Measurements from ENCODE around the gene GNLY. TPM values are rescaled to one million over a fixed set of nuclear protein-coding genes. Genes with fewer than 3 reads are reported as not detected.

The GNLY gene
- total and polyA plus RNA-seq, 7 experiments from 2014 or later, result 5.9 to 780 (median 13.5) TPM

DNA sequence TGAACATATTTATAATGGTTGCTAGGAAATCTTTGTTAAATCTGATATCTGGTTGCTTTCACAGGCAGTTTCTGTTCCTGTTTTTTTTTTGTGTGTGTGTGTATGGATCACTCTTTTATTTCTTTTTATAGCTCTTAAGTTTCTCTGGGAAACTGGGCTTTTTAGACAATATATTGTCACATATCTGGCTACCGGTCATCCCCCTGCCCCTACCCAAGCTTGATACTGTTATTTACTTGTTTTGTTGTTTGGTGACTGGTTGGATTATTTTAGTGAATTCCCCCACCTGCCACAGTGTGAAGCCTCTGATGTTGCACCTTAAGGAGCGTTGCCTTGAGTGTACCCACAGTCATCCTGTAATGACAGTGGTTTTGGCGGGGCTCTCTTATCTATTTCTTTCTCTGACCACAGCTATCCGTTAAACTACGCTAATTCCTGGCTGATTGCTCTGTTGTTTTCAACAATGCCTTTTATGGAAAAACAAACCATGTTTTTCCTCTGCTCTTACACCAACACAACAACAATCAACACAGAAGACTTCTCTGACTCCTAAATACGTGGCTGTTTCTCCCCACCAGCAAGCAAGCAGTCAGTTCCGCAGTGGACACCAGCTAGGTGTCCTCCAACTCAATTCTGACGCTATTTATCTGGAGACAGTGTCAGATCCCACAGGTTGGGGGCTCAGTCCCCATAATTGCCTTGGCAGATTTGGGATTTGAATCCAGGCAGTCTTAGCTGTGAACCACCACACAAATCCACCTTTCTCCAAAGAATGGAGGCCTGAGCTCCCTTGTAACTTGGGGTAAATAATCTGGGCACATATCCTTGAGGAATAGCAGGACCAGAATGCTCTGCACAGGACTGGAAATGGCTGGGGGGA, 10.9 kb downstream of the GNLY start:
- Histone ChIP-seq H3K27me3 (ENCODE audit: control insufficient read depth in 2 of 2, insufficient read depth in 2 of 2, low read length in 2 of 2) (peaks cover 0 to 4% of the 10 kb centered on the region in 2 donors), H3K27ac (ENCODE audit: low read depth, low read length) (no peak overlapping the region), H3K4me3 (ENCODE audit: low read length) (no peak overlapping the region), H3K4me1 (ENCODE audit: control insufficient read depth in 2 of 2, insufficient read depth in 2 of 2, low read length in 2 of 2) (peaks cover 0 to 25% of the 10 kb centered on the region in 2 donors), H3K9me3 (ENCODE audit: control insufficient read depth in 2 of 3, low read length in 3 of 3) (no peaks in the 10 kb centered on the region), H3K36me3 (ENCODE audit: control insufficient read depth in 2 of 3, insufficient read depth in 3 of 3, low read length in 3 of 3) (no peaks in the 10 kb centered on the region)
- DNase-seq (no peak), ATAC-seq (peak; percentile 55)
- Mint-ChIP-seq H3K4me1 (peaks cover 0 to 65% (median 5%) of the 10 kb centered on the region in 7 donors), H3K27me3 (peaks cover 0 to 7% (median 4%) of the 10 kb centered on the region in 5 donors), H3K27ac (peak overlapping the region in 3 of 9 donors; percentile 0 to 90 (median 17)), H3K36me3 (peaks cover 0 to 1% (median 0%) of the 10 kb centered on the region in 5 donors), H3K9me3 (peaks cover 0 to 1% (median 0%) of the 10 kb centered on the region in 11 donors), H3K4me3 (peak overlapping the region in 2 of 10 donors; percentile 31 to 43)
- intact Hi-C loops (cut with micrococcal nuclease), result loop anchor here in 1 of 2 donors (5.0 kb wide), 1 partner anchor 332 kb away; no protein-coding TSS in a partner anchor
- CTCF ChIA-PET, result interaction anchor here (0.8 to 2.9 kb wide), 4 partner anchors 14 to 582 kb away, joined by 3 to 14 read pairs (median 4); no protein-coding TSS in a partner anchor
- POLR2A ChIA-PET, result no interaction called here

GRCh38 chr2:85705680-85706039, 11.5 kb downstream of the GNLY start:
- no peaks in the 10 kb centered on the region for H3K36me3 ChIP-seq (ENCODE audit: control insufficient read depth in 2 of 3, insufficient read depth in 3 of 3, low read length in 3 of 3)
- Mint-ChIP-seq H3K9me3 (peaks cover 0 to 1% (median 0%) of the 10 kb centered on the region in 11 donors), H3K4me3 (no peak overlapping the region), H3K4me1 (peaks cover 0 to 71% (median 5%) of the 10 kb centered on the region in 7 donors), H3K27me3 (peaks cover 0 to 7% (median 4%) of the 10 kb centered on the region in 5 donors), H3K27ac (peak overlapping the region in 1 of 9 donors; percentile 90), H3K36me3 (peaks cover 0 to 1% (median 0%) of the 10 kb centered on the region in 5 donors)
- no peak for DNase-seq
- peaks cover 0 to 4% of the 10 kb centered on the region in 2 donors for H3K27me3 ChIP-seq (ENCODE audit: control insufficient read depth in 2 of 2, insufficient read depth in 2 of 2, low read length in 2 of 2)
- POLR2A ChIA-PET, result no interaction called here
- no peaks in the 10 kb centered on the region for H3K9me3 ChIP-seq (ENCODE audit: control insufficient read depth in 2 of 3, low read length in 3 of 3)
- ATAC-seq, result no peak
- peaks cover 0 to 25% of the 10 kb centered on the region in 2 donors for H3K4me1 ChIP-seq (ENCODE audit: control insufficient read depth in 2 of 2, insufficient read depth in 2 of 2, low read length in 2 of 2)
- intact Hi-C loops (cut with micrococcal nuclease), result loop anchor here in 1 of 2 donors (5.0 kb wide), 1 partner anchor 332 kb away; no protein-coding TSS in a partner anchor
- no peak overlapping the region for H3K27ac ChIP-seq (ENCODE audit: low read depth, low read length)
- CTCF ChIA-PET, result interaction anchor here (0.8 to 2.9 kb wide), 2 partner anchors 68 to 581 kb away, joined by 3 to 14 read pairs; no protein-coding TSS in a partner anchor
- no peak overlapping the region for H3K4me3 ChIP-seq (ENCODE audit: low read length)

DNA sequence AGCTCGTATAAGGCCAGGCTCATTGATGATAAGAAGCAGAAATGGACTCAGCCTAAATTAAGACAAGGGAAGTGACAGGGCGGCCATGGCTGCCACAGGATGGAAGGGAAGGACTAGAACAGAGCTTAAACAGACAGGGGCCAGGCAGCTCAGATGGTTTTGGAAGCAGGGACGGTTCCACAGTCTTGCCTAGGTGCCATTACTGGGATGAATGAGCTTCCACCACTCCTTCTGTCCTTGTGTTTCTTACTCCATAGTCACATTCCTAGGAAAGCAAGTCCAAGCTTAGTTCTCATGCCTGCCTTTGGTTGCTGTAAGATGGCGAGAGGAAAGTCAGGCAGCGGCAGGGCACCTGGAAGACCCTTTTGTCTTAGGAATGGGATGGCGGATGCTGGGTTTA, 11.9 kb downstream of the GNLY start:
- Histone ChIP-seq H3K27me3 (ENCODE audit: control insufficient read depth in 2 of 2, insufficient read depth in 2 of 2, low read length in 2 of 2) (peaks cover 0 to 4% of the 10 kb centered on the region in 2 donors), H3K4me3 (ENCODE audit: low read length) (no peak overlapping the region), H3K36me3 (ENCODE audit: control insufficient read depth in 2 of 3, insufficient read depth in 3 of 3, low read length in 3 of 3) (no peaks in the 10 kb centered on the region), H3K4me1 (ENCODE audit: control insufficient read depth in 2 of 2, insufficient read depth in 2 of 2, low read length in 2 of 2) (peaks cover 0 to 25% of the 10 kb centered on the region in 2 donors), H3K9me3 (ENCODE audit: control insufficient read depth in 2 of 3, low read length in 3 of 3) (no peaks in the 10 kb centered on the region), H3K27ac (ENCODE audit: low read depth, low read length) (no peak overlapping the region)
- ChIA-PET CTCF (interaction anchor here (1.5 to 2.9 kb wide), 2 partner anchors 69 to 286 kb away, joined by 4 to 14 read pairs; no protein-coding TSS in a partner anchor), POLR2A (no interaction called here)
- H3K36me3 Mint-ChIP-seq, result peaks cover 0 to 1% (median 0%) of the 10 kb centered on the region in 5 donors
- no peak overlapping the region for H3K4me3 Mint-ChIP-seq
- DNase-seq (no peak), ATAC-seq (no peak)
- peaks cover 0 to 75% (median 5%) of the 10 kb centered on the region in 7 donors for H3K4me1 Mint-ChIP-seq
- H3K27ac Mint-ChIP-seq, result peak overlapping the region in 1 of 9 donors; percentile 90
- peaks cover 0 to 1% (median 0%) of the 10 kb centered on the region in 11 donors for H3K9me3 Mint-ChIP-seq
- intact Hi-C loops (cut with micrococcal nuclease), result loop anchor here in 1 of 2 donors (5.0 kb wide), 1 partner anchor 331 kb away; no protein-coding TSS in a partner anchor
- H3K27me3 Mint-ChIP-seq, result peaks cover 0 to 7% (median 4%) of the 10 kb centered on the region in 5 donors

DNA sequence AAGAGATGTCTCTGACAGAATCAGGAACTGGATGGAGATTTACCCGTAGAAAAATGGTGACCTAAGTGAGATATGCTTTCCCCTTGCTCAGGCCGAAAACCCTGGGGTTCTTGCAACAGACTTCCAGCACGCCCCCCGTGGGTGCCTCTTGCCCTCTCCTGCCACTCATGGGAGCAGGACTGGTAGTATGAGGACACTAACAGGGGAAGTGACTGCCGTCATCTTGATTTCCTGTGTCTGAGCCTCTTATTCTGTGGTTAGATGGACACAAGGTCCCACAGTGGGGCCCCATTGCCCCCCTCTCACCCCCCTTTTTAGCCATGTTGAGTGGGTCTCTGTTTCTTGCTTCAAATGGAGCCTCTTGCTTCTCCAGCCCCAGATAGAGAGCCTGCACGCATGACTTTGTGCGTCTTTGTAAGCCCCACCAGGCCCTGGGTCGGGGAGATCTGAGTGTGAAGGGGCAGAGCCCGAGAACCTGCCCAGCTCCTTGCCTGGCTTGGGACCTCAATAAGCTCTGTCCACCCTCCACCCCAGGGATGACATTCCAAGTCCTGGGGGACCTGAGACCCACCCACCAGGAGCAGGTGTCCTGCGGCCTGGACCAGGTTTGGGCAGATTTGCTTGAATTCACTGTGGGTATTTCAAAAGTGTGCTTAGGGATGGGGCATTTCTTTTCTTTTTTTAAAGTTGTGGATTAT, 12.6 kb downstream of the GNLY start:
- H3K4me3 Mint-ChIP-seq, result peak overlapping the region in 2 of 10 donors; percentile 6 to 20
- H3K36me3 Mint-ChIP-seq, result peaks cover 0 to 1% (median 0%) of the 10 kb centered on the region in 5 donors
- peak overlapping the region in 1 of 9 donors; percentile 90 for H3K27ac Mint-ChIP-seq
- CTCF ChIA-PET, result interaction anchor here (1.1 to 2.9 kb wide), 5 partner anchors 13 to 316 kb away, joined by 3 to 14 read pairs (median 5); no protein-coding TSS in a partner anchor
- Histone ChIP-seq H3K27me3 (ENCODE audit: control insufficient read depth in 2 of 2, insufficient read depth in 2 of 2, low read length in 2 of 2) (peaks cover 0 to 4% of the 10 kb centered on the region in 2 donors), H3K4me3 (ENCODE audit: low read length) (no peak overlapping the region), H3K9me3 (ENCODE audit: control insufficient read depth in 2 of 3, low read length in 3 of 3) (no peaks in the 10 kb centered on the region), H3K27ac (ENCODE audit: low read depth, low read length) (no peak overlapping the region), H3K4me1 (ENCODE audit: control insufficient read depth in 2 of 2, insufficient read depth in 2 of 2, low read length in 2 of 2) (peaks cover 0 to 25% of the 10 kb centered on the region in 2 donors), H3K36me3 (ENCODE audit: control insufficient read depth in 2 of 3, insufficient read depth in 3 of 3, low read length in 3 of 3) (no peaks in the 10 kb centered on the region)
- H3K4me1 Mint-ChIP-seq, result peaks cover 0 to 77% (median 5%) of the 10 kb centered on the region in 7 donors
- peaks cover 0 to 1% (median 0%) of the 10 kb centered on the region in 11 donors for H3K9me3 Mint-ChIP-seq
- H3K27me3 Mint-ChIP-seq, result peaks cover 0 to 7% (median 4%) of the 10 kb centered on the region in 5 donors
- POLR2A ChIA-PET, result no interaction called here
- DNase-seq (no peak), ATAC-seq (peak; percentile 64)
- intact Hi-C loops (cut with micrococcal nuclease), result loop anchor here (1.0 to 5.0 kb wide), 7 partner anchors 9 to 331 kb away; no protein-coding TSS in a partner anchor

GRCh38 chr2:85707304-85707703, 13.1 kb downstream of the GNLY start:
- Histone ChIP-seq H3K36me3 (ENCODE audit: control insufficient read depth in 2 of 3, insufficient read depth in 3 of 3, low read length in 3 of 3) (no peaks in the 10 kb centered on the region), H3K27ac (ENCODE audit: low read depth, low read length) (no peak overlapping the region), H3K27me3 (ENCODE audit: control insufficient read depth in 2 of 2, insufficient read depth in 2 of 2, low read length in 2 of 2) (peaks cover 0 to 4% of the 10 kb centered on the region in 2 donors), H3K4me1 (ENCODE audit: control insufficient read depth in 2 of 2, insufficient read depth in 2 of 2, low read length in 2 of 2) (peaks cover 0 to 25% of the 10 kb centered on the region in 2 donors), H3K4me3 (ENCODE audit: low read length) (no peak overlapping the region), H3K9me3 (ENCODE audit: control insufficient read depth in 2 of 3, low read length in 3 of 3) (no peaks in the 10 kb centered on the region)
- peak overlapping the region in 1 of 10 donors; percentile 6 for H3K4me3 Mint-ChIP-seq
- POLR2A ChIA-PET, result no interaction called here
- CTCF ChIA-PET, result interaction anchor here (1.0 to 2.9 kb wide), 8 partner anchors 10 to 316 kb away, joined by 3 to 14 read pairs (median 4); no protein-coding TSS in a partner anchor
- intact Hi-C loops (cut with micrococcal nuclease), result loop anchor here (1.0 to 5.0 kb wide), 7 partner anchors 8 to 330 kb away; no protein-coding TSS in a partner anchor
- peak; percentile 85 for ATAC-seq
- H3K27ac Mint-ChIP-seq, result peak overlapping the region in 1 of 9 donors; percentile 90
- H3K36me3 Mint-ChIP-seq, result peaks cover 0 to 1% (median 0%) of the 10 kb centered on the region in 5 donors
- DNase-seq, result peak in 8 of 9 donors; percentile 38 to 75 (median 66)
- peaks cover 0 to 74% (median 5%) of the 10 kb centered on the region in 7 donors for H3K4me1 Mint-ChIP-seq
- peaks cover 0 to 7% (median 4%) of the 10 kb centered on the region in 5 donors for H3K27me3 Mint-ChIP-seq
- H3K9me3 Mint-ChIP-seq, result peaks cover 0 to 1% (median 0%) of the 10 kb centered on the region in 11 donors
